OCI-LY3 (cell line): Measurements from ENCODE around the gene IL4R.

Experiments used
- H2AFZ ChIP-seq: fragments of 200-600, 300-600 bp; shearing (Covaris generic); 2 replicates; pipeline ENCODE4 v1.6.0; 2014; ENCODE audit warnings: antibody characterized with exemption, low read depth, low read length
- H3K27ac ChIP-seq: fragments of 200-600, 300-600 bp; sonication (generic); 2 replicates; pipeline ENCODE4 v1.5.1; 2014; ENCODE audit warnings: mild to moderate bottlenecking, low read length, moderate library complexity, mixed read lengths
- H3K27me3 ChIP-seq: fragments of 200-600, 300-600 bp; sonication (generic); 2 replicates; pipeline ENCODE4 v1.6.1; 2014; ENCODE audit warnings: low read depth, low read length, mixed read lengths
- H3K36me3 ChIP-seq: fragments of 200-600, 300-600 bp; sonication (generic); replicated peaks from 2 replicates; pipeline ENCODE3; 2014; ENCODE audit warnings: low read depth, low read length, mixed read lengths
- H3K4me1 ChIP-seq: fragments of 300-600, 200-600 bp; sonication (generic); 2 replicates; pipeline ENCODE4 v1.6.1; 2014; ENCODE audit warnings: low read length, mixed read lengths
- H3K4me2 ChIP-seq: fragments of 200-600, 300-600 bp; sonication (generic); 2 replicates; pipeline ENCODE4 v1.6.1; 2014; ENCODE audit warnings: low read length, mixed read lengths
- H3K4me3 ChIP-seq: fragments of 300-600, 200-600 bp; sonication (generic); 2 replicates; pipeline ENCODE4 v1.5.1; 2014; ENCODE audit warnings: antibody characterized with exemption, mild to moderate bottlenecking, low read length, moderate library complexity
- H3K79me2 ChIP-seq: fragments of 300-600, 200-600 bp; shearing (Covaris generic); 2 replicates; pipeline ENCODE4 v1.6.1; 2014; ENCODE audit warnings: mild to moderate bottlenecking, low read length, mixed read lengths
- H3K9ac ChIP-seq: fragments of 300-600, 200-600 bp; shearing (Covaris generic); 2 replicates; pipeline ENCODE4 v1.6.0; 2014; ENCODE audit warnings: mild to moderate bottlenecking, low read length, moderate library complexity
- H3K9me3 ChIP-seq: fragments of 200-600, 300-600 bp; shearing (Covaris generic); 2 replicates; pipeline ENCODE4 v1.6.1; 2014; ENCODE audit warnings: low read length, mixed read lengths; ENCODE audit not compliant: insufficient read depth
- H4K20me1 ChIP-seq: fragments of 200-600, 300-600 bp; sonication (generic); 2 replicates; pipeline ENCODE4 v1.6.1; 2016; ENCODE audit warnings: low read length, mixed read lengths; ENCODE audit not compliant: insufficient read depth
- CTCF ChIP-seq: fragments of 200-600, 300-600 bp; sonication (generic); IDR thresholded peaks from 2 replicates; pipeline ENCODE4 v1.5.1; 2014; ENCODE audit warnings: antibody characterized with exemption, low read length, low read depth
- EZH2phosphoT487 ChIP-seq: fragments of 200-600 bp; shearing (Covaris generic); IDR thresholded peaks from 2 replicates; pipeline ENCODE4 v1.6.1; 2018; ENCODE audit warnings: antibody characterized with exemption, mixed run types, low read depth

The IL4R gene

GRCh38 chr16:27334192-27334764, 20.5 kb downstream of the IL4R start:
- Histone ChIP-seq H3K9ac (no peak overlapping the region), H3K27ac (no peak overlapping the region), H4K20me1 (no peaks in the 10 kb centered on the region), H3K9me3 (no peaks in the 10 kb centered on the region), H3K27me3 (no peaks in the 10 kb centered on the region), H3K36me3 (peaks cover 31% of the 10 kb centered on the region), H3K4me1 (no peaks in the 10 kb centered on the region), H3K4me2 (no peak overlapping the region), H2AFZ (no peak overlapping the region), H3K79me2 (no peaks in the 10 kb centered on the region; the same call in 1 of the 2 replicates), H3K4me3 (no peak overlapping the region)
- TF ChIP-seq EZH2phosphoT487 (no peak), CTCF (no peak)

DNA sequence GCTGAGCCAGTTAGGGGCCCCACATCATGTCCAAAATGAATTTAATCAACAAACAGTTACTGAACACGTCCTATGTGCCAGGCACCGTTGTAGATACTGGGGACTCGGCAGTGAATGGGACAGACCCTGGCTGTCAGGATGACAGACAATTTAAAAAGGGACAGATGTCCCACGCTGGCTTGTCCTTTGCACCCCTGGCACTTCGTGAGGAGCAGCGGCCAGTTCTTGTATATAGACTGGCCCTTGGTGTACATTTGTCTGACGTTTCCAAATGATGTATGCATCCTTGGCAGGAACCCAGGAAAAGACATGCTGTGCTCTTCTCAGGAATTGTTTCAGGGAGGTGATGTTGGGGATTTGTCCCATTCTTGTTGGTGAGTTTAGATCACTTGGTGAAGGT, 21.1 kb downstream of the IL4R start:
- Histone ChIP-seq H3K4me3 (no peak overlapping the region), H3K4me1 (no peaks in the 10 kb centered on the region), H3K36me3 (peaks cover 31% of the 10 kb centered on the region), H3K9me3 (no peaks in the 10 kb centered on the region), H3K4me2 (no peak overlapping the region), H3K9ac (no peak overlapping the region), H4K20me1 (no peaks in the 10 kb centered on the region), H3K79me2 (no peaks in the 10 kb centered on the region; the same call in 1 of the 2 replicates), H3K27ac (no peak overlapping the region), H2AFZ (no peak overlapping the region), H3K27me3 (no peaks in the 10 kb centered on the region)
- TF ChIP-seq EZH2phosphoT487 (no peak), CTCF (no peak)

GRCh38 chr16:27335349-27336053, 21.7 kb downstream of the IL4R start:
- H2AFZ ChIP-seq: no peak overlapping the region
- H3K4me2 ChIP-seq: no peak overlapping the region
- TF ChIP-seq EZH2phosphoT487 (no peak), CTCF (no peak)
- peaks cover 30% of the 10 kb centered on the region for H3K36me3 ChIP-seq
- no peaks in the 10 kb centered on the region for H3K27me3 ChIP-seq
- H3K27ac ChIP-seq: no peak overlapping the region
- H3K4me1 ChIP-seq: no peaks in the 10 kb centered on the region
- no peaks in the 10 kb centered on the region for H3K9me3 ChIP-seq
- no peaks in the 10 kb centered on the region; the same call in 1 of the 2 replicates for H3K79me2 ChIP-seq
- H3K9ac ChIP-seq: no peak overlapping the region
- H4K20me1 ChIP-seq: no peaks in the 10 kb centered on the region
- H3K4me3 ChIP-seq: no peak overlapping the region

DNA sequence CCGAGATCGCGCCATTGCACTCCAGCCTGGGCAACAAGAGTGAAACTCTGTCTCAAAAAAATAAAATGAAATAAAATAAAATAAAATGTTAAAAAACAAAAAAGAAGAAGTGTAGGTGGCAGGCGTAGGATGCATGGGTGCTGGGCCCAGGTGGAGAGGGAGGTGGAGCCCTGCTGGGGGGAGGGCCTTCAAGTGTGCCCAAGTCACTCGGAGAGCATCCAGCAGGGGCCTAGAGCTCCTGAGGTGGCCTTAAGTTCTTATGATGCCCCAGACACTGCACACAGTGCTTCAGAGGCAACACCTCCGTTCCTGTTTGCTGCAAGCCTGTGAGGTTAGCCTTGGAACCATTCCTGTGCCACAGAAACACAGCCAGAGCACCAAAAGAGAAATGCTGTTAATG, 23.2 kb downstream of the IL4R start:
- no peak overlapping the region for H3K27ac ChIP-seq
- H3K4me1 ChIP-seq: no peaks in the 10 kb centered on the region
- no peaks in the 10 kb centered on the region for H3K27me3 ChIP-seq
- no peaks in the 10 kb centered on the region for H4K20me1 ChIP-seq
- H3K36me3 ChIP-seq: peaks cover 26% of the 10 kb centered on the region
- no peak overlapping the region for H2AFZ ChIP-seq
- TF ChIP-seq EZH2phosphoT487 (no peak), CTCF (no peak)
- no peaks in the 10 kb centered on the region for H3K9me3 ChIP-seq
- no peak overlapping the region for H3K4me2 ChIP-seq
- no peak overlapping the region for H3K9ac ChIP-seq
- H3K79me2 ChIP-seq: no peaks in the 10 kb centered on the region; the same call in 1 of the 2 replicates
- no peak overlapping the region for H3K4me3 ChIP-seq
